ENCODE measurements around the gene RNASET2.

GRCh38 chr6:166950443-166950821 is 5.9 kb downstream of the RNASET2 start:
- TF ChIP-seq XBP1 (CRISPR knock-in tag; IDR thresholded peaks at IDR 0.05) (no peak), NKX3-1 (CRISPR knock-in tag; IDR thresholded peaks at IDR 0.05) (no peak), ZNF121 (CRISPR knock-in tag; IDR thresholded peaks at IDR 0.05) (no peak), ZNF280D (CRISPR knock-in tag; IDR thresholded peaks at IDR 0.05) (no peak), SRSF4 (IDR thresholded peaks at IDR 0.05; ENCODE audit: low read depth, low read length, poor library complexity, severe bottlenecking) (no peak), RERE (CRISPR knock-in tag; IDR thresholded peaks at IDR 0.05; ENCODE audit: low read depth) (no peak), NFATC3 (CRISPR knock-in tag; IDR thresholded peaks at IDR 0.05) (no peak), CTCF (CRISPR knock-in tag; IDR thresholded peaks at IDR 0.05) (no peak), ZNF552 (CRISPR knock-in tag; IDR thresholded peaks at IDR 0.05; ENCODE audit: borderline replicate concordance) (no peak), NR2C2 (CRISPR knock-in tag; IDR thresholded peaks at IDR 0.05; ENCODE audit: borderline replicate concordance) (no peak)

All from HepG2 (cell line).